GM13976 (cell line): ENCODE results near the gene RPL18A.

Experiments
- DNase-seq: peaks from one replicate; pipeline ENCODE4 v3.0.0; 2012; ENCODE audit warnings: low spot score
- in situ Hi-C: fragments of 300-500 bp; cut with MboI; formaldehyde crosslinking; loops from one replicate; pipeline ENCODE4 v1.12.0; 2022; ENCODE audit warnings: low sequenced_read_pairs, mixed read lengths, inconsistent platforms; ENCODE audit not compliant: unreplicated experiment
- TF ChIP-seq, protein P1 (sequence below): IDR thresholded peaks from 2 replicates; pipeline ENCODE4 v1.5.1; 2012; ENCODE audit warnings: borderline replicate concordance, mild to moderate bottlenecking; ENCODE audit not compliant: insufficient read depth; ENCODE audit errors: extremely low read depth, missing control alignments, control extremely low read depth

Gene RPL18A

GRCh38 chr19:17908244-17908643 lies 48.5 kb downstream of the RPL18A start:
- DNase-seq = no peak
- TF ChIP-seq, protein P1, sequence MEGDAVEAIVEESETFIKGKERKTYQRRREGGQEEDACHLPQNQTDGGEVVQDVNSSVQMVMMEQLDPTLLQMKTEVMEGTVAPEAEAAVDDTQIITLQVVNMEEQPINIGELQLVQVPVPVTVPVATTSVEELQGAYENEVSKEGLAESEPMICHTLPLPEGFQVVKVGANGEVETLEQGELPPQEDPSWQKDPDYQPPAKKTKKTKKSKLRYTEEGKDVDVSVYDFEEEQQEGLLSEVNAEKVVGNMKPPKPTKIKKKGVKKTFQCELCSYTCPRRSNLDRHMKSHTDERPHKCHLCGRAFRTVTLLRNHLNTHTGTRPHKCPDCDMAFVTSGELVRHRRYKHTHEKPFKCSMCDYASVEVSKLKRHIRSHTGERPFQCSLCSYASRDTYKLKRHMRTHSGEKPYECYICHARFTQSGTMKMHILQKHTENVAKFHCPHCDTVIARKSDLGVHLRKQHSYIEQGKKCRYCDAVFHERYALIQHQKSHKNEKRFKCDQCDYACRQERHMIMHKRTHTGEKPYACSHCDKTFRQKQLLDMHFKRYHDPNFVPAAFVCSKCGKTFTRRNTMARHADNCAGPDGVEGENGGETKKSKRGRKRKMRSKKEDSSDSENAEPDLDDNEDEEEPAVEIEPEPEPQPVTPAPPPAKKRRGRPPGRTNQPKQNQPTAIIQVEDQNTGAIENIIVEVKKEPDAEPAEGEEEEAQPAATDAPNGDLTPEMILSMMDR = no peak
- in situ Hi-C loops = no loop called here

DNA sequence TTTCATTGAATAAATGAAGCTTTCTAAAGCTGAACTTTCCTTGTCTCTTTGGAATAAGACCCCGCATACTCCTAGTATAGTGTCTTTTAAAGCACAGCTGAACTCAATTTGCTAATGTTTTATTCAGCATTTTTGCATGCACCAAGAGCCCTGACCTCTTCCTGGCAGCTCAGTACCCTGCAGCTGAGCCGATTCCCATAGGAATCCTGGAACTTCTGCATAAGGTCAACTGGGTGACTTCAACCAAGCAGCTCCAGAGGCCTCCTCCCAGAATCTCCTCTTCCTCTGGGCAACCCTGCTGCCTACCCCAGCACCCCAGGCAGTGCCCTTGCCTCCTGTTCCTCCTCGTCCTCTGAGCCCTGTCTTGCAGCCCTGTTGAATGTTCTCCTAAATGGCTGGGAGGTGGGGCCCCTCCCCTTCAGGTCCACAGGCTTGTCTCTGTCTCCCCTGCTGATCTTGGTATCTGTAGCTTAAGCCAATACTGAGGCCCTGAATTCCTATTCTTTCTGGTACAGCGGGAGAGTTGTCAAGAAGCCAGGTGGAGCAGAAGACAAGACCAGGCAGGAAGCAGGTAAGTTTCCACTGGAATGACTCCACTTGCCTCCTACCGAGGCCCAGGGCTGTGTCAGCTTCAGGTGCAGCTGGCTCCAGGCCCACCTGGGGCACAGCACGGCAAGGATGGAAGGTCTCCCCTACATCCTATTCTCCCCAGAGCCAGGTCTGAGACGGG lies 49.5 kb downstream of the RPL18A start:
- in situ Hi-C loops = no loop called here
- no peak for DNase-seq

DNA sequence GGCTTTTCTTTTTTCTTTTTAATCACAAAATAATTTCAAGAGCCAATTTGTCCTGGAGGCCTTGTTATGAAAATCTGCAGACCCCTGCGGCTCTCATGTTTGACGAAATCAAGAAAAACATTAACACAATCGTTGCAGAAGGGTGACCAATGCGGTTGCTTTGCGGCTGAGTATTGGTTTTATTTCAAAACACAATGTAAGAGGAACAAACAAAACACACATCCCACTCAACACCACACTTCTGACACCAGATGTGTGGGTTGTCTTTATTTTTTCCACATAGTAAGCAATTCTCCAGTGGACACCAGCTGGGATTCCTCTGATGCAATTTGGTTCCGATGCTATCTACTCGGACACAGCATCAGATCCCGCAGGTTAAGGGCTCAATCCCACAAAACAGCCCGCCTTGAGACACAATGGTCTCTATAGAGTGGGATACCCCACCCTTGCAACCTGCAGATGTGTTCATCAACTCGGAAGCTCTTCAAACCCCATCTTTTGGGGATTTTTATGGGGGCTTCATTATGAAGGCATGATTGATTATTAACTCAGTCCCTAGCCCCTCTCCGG lies 51.2 kb downstream of the RPL18A start:
- no peak for DNase-seq
- in situ Hi-C loops = no loop called here
- TF ChIP-seq, protein P1 = no peak

More for the DNA sequence above, 49.5 kb downstream of the RPL18A start:
- TF ChIP-seq, protein P1 = no peak
